MM.1S (cell line): ENCODE data around the gene ZNF326.
A peak's percentile ranks its signal among the peaks of the same experiment; 100 is the strongest.
"Not testable (repeated sequence)": the region's sequence is repeated elsewhere in the genome, so short reads cannot be mapped to it uniquely, and the experiment has no call there.

ENCODE experiments used
- DNase-seq: peaks from one replicate; pipeline ENCODE4 v3.0.0-alpha.2; 2015
- H2AFZ ChIP-seq: fragments of 300-600 bp; sonication (generic); 2 replicates; pipeline ENCODE4 v1.6.0; 2016; ENCODE audit warnings: antibody characterized with exemption, low read length
- H3F3A ChIP-seq: fragments of 300-600 bp; sonication (generic); 2 replicates; pipeline ENCODE4 v1.6.1; 2016; ENCODE audit warnings: mild to moderate bottlenecking, antibody characterized with exemption, low read length, moderate library complexity, mixed read lengths; ENCODE audit not compliant: insufficient read depth
- H3K27ac ChIP-seq: fragments of 300-600 bp; sonication (generic); 2 replicates; pipeline ENCODE4 v1.5.1; 2016; ENCODE audit warnings: mild to moderate bottlenecking, low read length
- H3K27me3 ChIP-seq: fragments of 300-600 bp; sonication (generic); replicated peaks from 2 replicates; pipeline ENCODE4 v1.6.0; 2016; ENCODE audit warnings: low read length; ENCODE audit not compliant: insufficient read depth
- H3K36me3 ChIP-seq: fragments of 300-600 bp; sonication (generic); replicated peaks from 2 replicates; pipeline ENCODE4 v1.6.1; 2016; ENCODE audit warnings: mild to moderate bottlenecking, low read length, mixed read lengths; ENCODE audit not compliant: insufficient read depth
- H3K4me1 ChIP-seq: fragments of 300-600 bp; sonication (generic); 2 replicates; pipeline ENCODE4 v1.6.1; 2016; ENCODE audit warnings: low read length, mixed read lengths
- H3K4me2 ChIP-seq: fragments of 300-600 bp; sonication (generic); 2 replicates; pipeline ENCODE4 v1.6.0; 2016; ENCODE audit warnings: low read depth, low read length
- H3K4me3 ChIP-seq: fragments of 300-600 bp; sonication (generic); 2 replicates; pipeline ENCODE4 v1.5.1; 2016; ENCODE audit warnings: low read length, mixed read lengths
- H3K79me2 ChIP-seq: fragments of 300-600 bp; sonication (generic); 2 replicates; pipeline ENCODE4 v1.6.1; 2016; ENCODE audit warnings: mixed run types, low read length, mixed read lengths
- H3K9ac ChIP-seq: fragments of 300-600 bp; sonication (generic); 2 replicates; pipeline ENCODE4 v1.6.1; 2016; ENCODE audit warnings: low read length, mixed read lengths
- H3K9me2 ChIP-seq: fragments of 300-600 bp; sonication (generic); replicated peaks from 2 replicates; pipeline ENCODE4 v1.6.1; 2016; ENCODE audit warnings: mild to moderate bottlenecking, low read length, mixed read lengths; ENCODE audit not compliant: insufficient read depth
- H3K9me3 ChIP-seq: fragments of 300-600 bp; sonication (generic); replicated peaks from 2 replicates; pipeline ENCODE4 v1.6.1; 2016; ENCODE audit warnings: mild to moderate bottlenecking, low read length, mixed read lengths; ENCODE audit not compliant: insufficient read depth
- H4K20me1 ChIP-seq: fragments of 300-600 bp; sonication (generic); 2 replicates; pipeline ENCODE4 v1.6.1; 2016; ENCODE audit warnings: mild to moderate bottlenecking, low read length, moderate library complexity, mixed read lengths; ENCODE audit not compliant: insufficient read depth
- CTCF ChIP-seq: fragments of 300-600 bp; sonication (generic); IDR thresholded peaks from 2 replicates; pipeline ENCODE4 v1.5.1; 2016; ENCODE audit warnings: antibody characterized with exemption, low read length, mixed read lengths
- EZH2 ChIP-seq: fragments of 300-600 bp; sonication (generic); optimal IDR thresholded peaks from 2 replicates; pipeline ENCODE3; 2017; ENCODE audit warnings: low read depth, mild to moderate bottlenecking, antibody characterized with exemption, low read length, mixed read lengths
- EZH2phosphoT487 ChIP-seq: fragments of 300-600 bp; sonication (generic); IDR thresholded peaks from 2 replicates; pipeline ENCODE4 v1.6.1; 2018; ENCODE audit warnings: antibody characterized with exemption, low read length

The ZNF326 gene

GRCh38 chr1:90046635-90047034 is 51.7 kb downstream of the ZNF326 start:
- peak; percentile 10 for DNase-seq
- Histone ChIP-seq H3K9me2 (no peaks in the 10 kb centered on the region), H3K36me3 (no peaks in the 10 kb centered on the region), H3F3A (no peaks in the 10 kb centered on the region), H3K4me1 (no peaks in the 10 kb centered on the region), H4K20me1 (no peaks in the 10 kb centered on the region), H3K27ac (no peak overlapping the region), H3K9me3 (no peaks in the 10 kb centered on the region), H3K27me3 (no peaks in the 10 kb centered on the region), H3K4me2 (no peak overlapping the region), H2AFZ (no peak overlapping the region), H3K9ac (no peak overlapping the region), H3K79me2 (no peaks in the 10 kb centered on the region), H3K4me3 (no peak overlapping the region)
- TF ChIP-seq EZH2phosphoT487 (no peak), EZH2 (no peak), CTCF (no peak)

GRCh38 chr1:90048043-90048442 is 53.1 kb downstream of the ZNF326 start:
- Histone ChIP-seq H3K27ac (no peak overlapping the region), H3K4me3 (no peak overlapping the region), H2AFZ (no peak overlapping the region), H3K9ac (no peak overlapping the region), H3K4me1 (no peaks in the 10 kb centered on the region), H3K79me2 (no peaks in the 10 kb centered on the region), H3K36me3 (no peaks in the 10 kb centered on the region), H3K9me2 (no peaks in the 10 kb centered on the region), H3F3A (no peaks in the 10 kb centered on the region), H3K9me3 (no peaks in the 10 kb centered on the region), H3K27me3 (no peaks in the 10 kb centered on the region), H3K4me2 (no peak overlapping the region), H4K20me1 (no peaks in the 10 kb centered on the region)
- TF ChIP-seq EZH2 (no peak), CTCF (no peak), EZH2phosphoT487 (no peak)
- no peak for DNase-seq

GRCh38 chr1:90062700-90063643 is 68.1 kb downstream of the ZNF326 start:
- H3F3A ChIP-seq, H2AFZ ChIP-seq, H3K36me3 ChIP-seq, H3K4me1 ChIP-seq, H3K4me2 ChIP-seq, H3K27ac ChIP-seq, H4K20me1 ChIP-seq, H3K27me3 ChIP-seq, H3K9me3 ChIP-seq, DNase-seq, H3K9me2 ChIP-seq, H3K9ac ChIP-seq, H3K4me3 ChIP-seq, H3K79me2 ChIP-seq: not testable (repeated sequence)

DNA sequence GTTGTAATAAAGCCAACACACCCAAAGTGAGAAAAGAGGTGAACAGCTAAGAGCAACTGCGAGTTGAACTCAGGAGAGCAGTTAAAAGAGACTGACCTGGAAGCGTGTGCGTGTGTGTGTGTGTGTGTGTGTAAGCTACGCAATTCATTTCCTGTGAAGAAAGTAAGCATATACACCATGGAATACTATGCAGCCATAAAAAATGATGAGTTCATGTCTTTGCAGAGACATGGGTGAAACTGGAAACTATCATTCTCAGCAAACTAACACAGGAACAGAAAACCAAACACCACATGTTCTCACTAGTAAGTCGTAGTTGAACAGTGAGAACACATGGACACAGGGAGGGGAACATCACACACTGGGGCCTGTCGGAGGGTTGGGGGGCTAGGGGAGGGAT is 69.2 kb downstream of the ZNF326 start:
- not testable (repeated sequence) for H3K79me2 ChIP-seq, H3K4me3 ChIP-seq, H3F3A ChIP-seq, H3K27me3 ChIP-seq, H3K9me3 ChIP-seq, H4K20me1 ChIP-seq, H3K9me2 ChIP-seq, H3K27ac ChIP-seq, H2AFZ ChIP-seq, H3K9ac ChIP-seq, H3K36me3 ChIP-seq, DNase-seq, H3K4me1 ChIP-seq, H3K4me2 ChIP-seq
